IPS-20b (cell line): ENCODE measurements around the gene NSUN4.
"Not testable (repeated sequence)": the region's sequence is repeated elsewhere in the genome, so short reads cannot be mapped to it uniquely, and the experiment has no call there.

Experiments used
- H3K27ac ChIP-seq: one replicate; pipeline ENCODE4 v1.5.1; 2013; ENCODE audit warnings: low read length
- H3K27me3 ChIP-seq: 2 replicates; pipeline ENCODE4 v1.6.1; 2013; ENCODE audit warnings: mild to moderate bottlenecking, low read length, inconsistent platforms; ENCODE audit not compliant: insufficient read depth
- H3K36me3 ChIP-seq: 2 replicates; pipeline ENCODE4 v1.6.1; 2013; ENCODE audit warnings: low read depth, mild to moderate bottlenecking, inconsistent platforms, low read length, moderate library complexity; ENCODE audit not compliant: insufficient read depth
- H3K4me1 ChIP-seq: 2 replicates; pipeline ENCODE4 v1.6.1; 2013; ENCODE audit warnings: mild to moderate bottlenecking, control low read depth, inconsistent platforms, low read length, moderate library complexity; ENCODE audit not compliant: insufficient read depth
- H3K4me3 ChIP-seq: 2 replicates; pipeline ENCODE4 v1.5.1; 2013; ENCODE audit warnings: mild to moderate bottlenecking, low read length, inconsistent platforms
- H3K9ac ChIP-seq: 2 replicates; pipeline ENCODE4 v1.6.1; 2013; ENCODE audit warnings: low read depth, mild to moderate bottlenecking, inconsistent platforms, low read length, moderate library complexity
- H3K9me3 ChIP-seq: 2 replicates; pipeline ENCODE4 v1.6.1; 2013; ENCODE audit warnings: mild to moderate bottlenecking, low read depth, low read length, inconsistent platforms; ENCODE audit not compliant: insufficient read depth

The NSUN4 gene

GRCh38 chr1:46331786-46332540 is 8.6 kb upstream of the NSUN4 start:
- H3K27me3 ChIP-seq, H3K9me3 ChIP-seq, H3K9ac ChIP-seq, H3K27ac ChIP-seq, H3K4me3 ChIP-seq, H3K4me1 ChIP-seq, H3K36me3 ChIP-seq: not testable (repeated sequence)

GRCh38 chr1:46333300-46334029 is 7.1 kb upstream of the NSUN4 start:
- Histone ChIP-seq H3K27ac (no peak overlapping the region), H3K4me3 (no peak overlapping the region), H3K9ac (no peak overlapping the region)

GRCh38 chr1:46334030-46334384 is 6.6 kb upstream of the NSUN4 start:
- Histone ChIP-seq H3K9ac (no peak overlapping the region), H3K4me1 (peaks cover 4% of the 10 kb centered on the region), H3K9me3 (no peaks in the 10 kb centered on the region), H3K27ac (no peak overlapping the region), H3K4me3 (no peak overlapping the region), H3K27me3 (no peaks in the 10 kb centered on the region), H3K36me3 (no peaks in the 10 kb centered on the region)

More at GRCh38 chr1:46333300-46334029, 7.1 kb upstream of the NSUN4 start:
- H3K27me3 ChIP-seq, result no peaks in the 10 kb centered on the region
- no peaks in the 10 kb centered on the region for H3K36me3 ChIP-seq
- no peaks in the 10 kb centered on the region for H3K9me3 ChIP-seq
- H3K4me1 ChIP-seq, result peaks cover 4% of the 10 kb centered on the region

GRCh38 chr1:46335081-46335480 is 5.5 kb upstream of the NSUN4 start:
- no peaks in the 10 kb centered on the region for H3K27me3 ChIP-seq
- peaks cover 9% of the 10 kb centered on the region; the same call in 1 of the 2 replicates for H3K4me1 ChIP-seq
- no peak overlapping the region for H3K4me3 ChIP-seq
- no peak overlapping the region for H3K27ac ChIP-seq
- no peaks in the 10 kb centered on the region for H3K36me3 ChIP-seq
- no peaks in the 10 kb centered on the region for H3K9me3 ChIP-seq
- no peak overlapping the region for H3K9ac ChIP-seq

- not testable (repeated sequence) for H3K36me3 ChIP-seq, H3K9ac ChIP-seq
These were observed 3.2 kb upstream of the NSUN4 start for GRCh38 chr1:46337409-46337808.

GRCh38 chr1:46341222-46342083 is 846 bp downstream of the NSUN4 start:
- H3K27ac ChIP-seq, result peak overlapping the region; percentile 96
- peak overlapping the region; percentile 94; the same call in 1 of the 2 replicates for H3K9ac ChIP-seq

More at GRCh38 chr1:46337409-46337808, 3.2 kb upstream of the NSUN4 start:
- not testable (repeated sequence) for H3K9me3 ChIP-seq, H3K27me3 ChIP-seq, H3K27ac ChIP-seq, H3K4me3 ChIP-seq
- H3K4me1 ChIP-seq, result peaks cover 12% of the 10 kb centered on the region; the same call in 1 of the 2 replicates

GRCh38 chr1:46342084-46342656 is 1.6 kb downstream of the NSUN4 start:
- Histone ChIP-seq H3K9me3 (no peaks in the 10 kb centered on the region), H3K27ac (no peak overlapping the region), H3K9ac (no peak overlapping the region), H3K4me1 (peaks cover 12% of the 10 kb centered on the region; the same call in 1 of the 2 replicates), H3K27me3 (no peaks in the 10 kb centered on the region), H3K36me3 (peaks cover 35% of the 10 kb centered on the region), H3K4me3 (peak overlapping the region; percentile 89; the same call in 1 of the 2 replicates)

More at GRCh38 chr1:46341222-46342083, 846 bp downstream of the NSUN4 start:
- Histone ChIP-seq H3K27me3 (no peaks in the 10 kb centered on the region), H3K36me3 (peaks cover 27% of the 10 kb centered on the region), H3K4me1 (peaks cover 12% of the 10 kb centered on the region; the same call in 1 of the 2 replicates), H3K4me3 (peak overlapping the region; percentile 89), H3K9me3 (no peaks in the 10 kb centered on the region)

- Histone ChIP-seq H3K4me3 (no peak overlapping the region), H3K4me1 (peaks cover 12% of the 10 kb centered on the region; the same call in 1 of the 2 replicates), H3K36me3 (peaks cover 41% of the 10 kb centered on the region), H3K27ac (no peak overlapping the region), H3K9ac (no peak overlapping the region), H3K27me3 (no peaks in the 10 kb centered on the region), H3K9me3 (no peaks in the 10 kb centered on the region)
These were observed 2.2 kb downstream of the NSUN4 start for GRCh38 chr1:46342677-46343350.

GRCh38 chr1:46343351-46343695 is 2.7 kb downstream of the NSUN4 start:
- Histone ChIP-seq H3K4me1 (peaks cover 12% of the 10 kb centered on the region; the same call in 1 of the 2 replicates), H3K9me3 (no peaks in the 10 kb centered on the region), H3K36me3 (peaks cover 41% of the 10 kb centered on the region), H3K27me3 (no peaks in the 10 kb centered on the region), H3K27ac (no peak overlapping the region), H3K4me3 (no peak overlapping the region), H3K9ac (no peak overlapping the region)

- Histone ChIP-seq H3K4me3 (no peak overlapping the region), H3K9me3 (no peaks in the 10 kb centered on the region), H3K27me3 (no peaks in the 10 kb centered on the region), H3K27ac (no peak overlapping the region), H3K4me1 (peaks cover 12% of the 10 kb centered on the region; the same call in 1 of the 2 replicates), H3K9ac (no peak overlapping the region), H3K36me3 (peaks cover 43% of the 10 kb centered on the region)
These were observed 3.1 kb downstream of the NSUN4 start for GRCh38 chr1:46343705-46344104.

GRCh38 chr1:46344481-46344880 is 3.9 kb downstream of the NSUN4 start:
- peaks cover 49% of the 10 kb centered on the region for H3K36me3 ChIP-seq

More at GRCh38 chr1:46344481-46344880, 3.9 kb downstream of the NSUN4 start:
- Histone ChIP-seq H3K27me3 (no peaks in the 10 kb centered on the region), H3K4me1 (peaks cover 10% of the 10 kb centered on the region; the same call in 1 of the 2 replicates), H3K27ac (no peak overlapping the region), H3K9ac (no peak overlapping the region), H3K9me3 (no peaks in the 10 kb centered on the region), H3K4me3 (no peak overlapping the region)
